Karpas-422 (cell line): Measurements from ENCODE around the gene GAGE12J. TPM values are rescaled to one million over a fixed set of nuclear protein-coding genes. Genes with fewer than 3 reads are reported as not detected.
"Not testable (repeated sequence)": the region's sequence is repeated elsewhere in the genome, so short reads cannot be mapped to it uniquely, and the experiment has no call there.

Experiments
- DNase-seq: peaks from one replicate; pipeline ENCODE4 v3.0.0-alpha.2; 2015
- H2AFZ ChIP-seq: fragments of 200-600 bp; sonication (generic); 2 replicates; pipeline ENCODE4 v1.6.1; 2014; ENCODE audit warnings: antibody characterized with exemption, low read length, mixed read lengths
- H3K27ac ChIP-seq: fragments of 200-600 bp; sonication (generic); 2 replicates; pipeline ENCODE4 v1.5.1; 2014; ENCODE audit warnings: mild to moderate bottlenecking, low read length, moderate library complexity
- H3K27me3 ChIP-seq: fragments of 200-600 bp; sonication (generic); 2 replicates; pipeline ENCODE4 v1.6.1; 2014; ENCODE audit warnings: low read length, mixed read lengths
- H3K36me3 ChIP-seq: fragments of 200-600 bp; sonication (generic); 2 replicates; pipeline ENCODE4 v1.6.1; 2014; ENCODE audit warnings: low read length, mixed read lengths; ENCODE audit not compliant: insufficient read depth
- H3K4me1 ChIP-seq: fragments of 200-600 bp; sonication (generic); 2 replicates; pipeline ENCODE4 v1.6.1; 2014; ENCODE audit warnings: mild to moderate bottlenecking, low read length, mixed read lengths
- H3K4me2 ChIP-seq: fragments of 200-600 bp; sonication (generic); 2 replicates; pipeline ENCODE4 v1.6.1; 2014; ENCODE audit warnings: low read length, low read depth, mild to moderate bottlenecking; ENCODE audit not compliant: poor library complexity, severe bottlenecking
- H3K4me3 ChIP-seq: fragments of 200-600 bp; sonication (generic); 2 replicates; pipeline ENCODE4 v1.5.1; 2014; ENCODE audit warnings: mild to moderate bottlenecking, antibody characterized with exemption, low read length, mixed read lengths
- H3K79me2 ChIP-seq: fragments of 200-600 bp; sonication (generic); 2 replicates; pipeline ENCODE4 v1.6.1; 2014; ENCODE audit warnings: mild to moderate bottlenecking, low read length, mixed read lengths
- H3K9ac ChIP-seq: fragments of 200-600 bp; sonication (generic); 2 replicates; pipeline ENCODE4 v1.6.0; 2014; ENCODE audit warnings: low read length
- H3K9me2 ChIP-seq: fragments of 200-600 bp; sonication (generic), shearing (Covaris generic); replicated peaks from 2 replicates; pipeline ENCODE4 v1.6.0; 2014; ENCODE audit warnings: mild to moderate bottlenecking, low read length, moderate library complexity; ENCODE audit not compliant: insufficient read depth
- H3K9me3 ChIP-seq: fragments of 300-700, 200-600 bp; sonication (generic); 2 replicates; pipeline ENCODE4 v1.6.1; 2014; ENCODE audit warnings: low read length, mixed read lengths
- H4K20me1 ChIP-seq: fragments of 200-600 bp; sonication (generic); 2 replicates; pipeline ENCODE4 v1.6.1; 2014; ENCODE audit warnings: mild to moderate bottlenecking, antibody characterized with exemption, low read length, low read depth; ENCODE audit not compliant: insufficient read depth
- total RNA-seq: library from RNA; depleted of rRNA; stranded (reverse); fragments of >200 nt; shearing (Covaris generic); gene quantifications from 2 replicates; pipeline ENCODE4 v1.2.3, GENCODE V29; 2014; ENCODE audit warnings: low replicate concordance; rRNA removed

Gene GAGE12J
- not detected in 2 replicates for total RNA-seq

- H3K4me2 ChIP-seq, DNase-seq, H3K9ac ChIP-seq, H3K9me2 ChIP-seq, H3K4me1 ChIP-seq, H3K4me3 ChIP-seq, H3K27me3 ChIP-seq, H3K79me2 ChIP-seq, H4K20me1 ChIP-seq, H3K9me3 ChIP-seq, H2AFZ ChIP-seq, H3K27ac ChIP-seq, H3K36me3 ChIP-seq: not testable (repeated sequence)
Measured at GRCh38 chrX:49321737-49322136, at the start of gene GAGE12J. TSS of gene GAGE12J (plus strand) at chrX:49322037. CDS start at chrX:49323194, 1,157 bp downstream.

- Histone ChIP-seq H3K4me2 (no peak overlapping the region), H3K4me3 (no peak overlapping the region), H3K4me1 (peaks cover 22% of the 10 kb centered on the region), H3K9ac (no peak overlapping the region), H3K27me3 (no peaks in the 10 kb centered on the region), H4K20me1 (no peaks in the 10 kb centered on the region), H3K9me2 (no peaks in the 10 kb centered on the region), H3K79me2 (no peaks in the 10 kb centered on the region), H3K36me3 (no peaks in the 10 kb centered on the region), H3K27ac (no peak overlapping the region), H3K9me3 (no peaks in the 10 kb centered on the region), H2AFZ (no peak overlapping the region)
- no peak for DNase-seq
Measured at GRCh38 chrX:49272421-49272820, 49.4 kb upstream of the GAGE12J start.

GRCh38 chrX:49273181-49273727, 48.6 kb upstream of the GAGE12J start:
- no peak overlapping the region for H3K4me3 ChIP-seq
- no peaks in the 10 kb centered on the region for H3K79me2 ChIP-seq
- H3K27ac ChIP-seq: no peak overlapping the region
- no peak overlapping the region for H3K9ac ChIP-seq
- H3K27me3 ChIP-seq: no peaks in the 10 kb centered on the region
- H3K36me3 ChIP-seq: no peaks in the 10 kb centered on the region
- no peaks in the 10 kb centered on the region for H3K9me2 ChIP-seq
- H4K20me1 ChIP-seq: no peaks in the 10 kb centered on the region
- H3K4me1 ChIP-seq: peaks cover 19% of the 10 kb centered on the region
- no peak overlapping the region for H3K4me2 ChIP-seq
- no peaks in the 10 kb centered on the region for H3K9me3 ChIP-seq
- H2AFZ ChIP-seq: no peak overlapping the region
- no peak for DNase-seq

- Histone ChIP-seq H3K4me1 (peaks cover 4% of the 10 kb centered on the region; the same call in 1 of the 2 replicates), H3K79me2 (no peaks in the 10 kb centered on the region), H3K9ac (no peak overlapping the region), H2AFZ (no peak overlapping the region), H3K27ac (no peak overlapping the region), H3K9me3 (no peaks in the 10 kb centered on the region), H4K20me1 (no peaks in the 10 kb centered on the region), H3K4me2 (no peak overlapping the region), H3K27me3 (no peaks in the 10 kb centered on the region), H3K4me3 (no peak overlapping the region), H3K36me3 (no peaks in the 10 kb centered on the region), H3K9me2 (no peaks in the 10 kb centered on the region)
- no peak for DNase-seq
Measured at GRCh38 chrX:49276207-49276606, 45.6 kb upstream of the GAGE12J start.

- no peak overlapping the region for H3K9ac ChIP-seq
- H3K4me3 ChIP-seq: no peak overlapping the region
- no peak overlapping the region for H3K4me2 ChIP-seq
- DNase-seq: peak; percentile 34
- H3K79me2 ChIP-seq: no peaks in the 10 kb centered on the region
- no peaks in the 10 kb centered on the region for H3K27me3 ChIP-seq
- H3K4me1 ChIP-seq: no peaks in the 10 kb centered on the region
- H3K9me3 ChIP-seq: no peaks in the 10 kb centered on the region
- H2AFZ ChIP-seq: no peak overlapping the region
- no peaks in the 10 kb centered on the region for H3K36me3 ChIP-seq
- no peaks in the 10 kb centered on the region for H4K20me1 ChIP-seq
- H3K9me2 ChIP-seq: no peaks in the 10 kb centered on the region
- no peak overlapping the region for H3K27ac ChIP-seq
Measured at GRCh38 chrX:49276671-49277534, 44.9 kb upstream of the GAGE12J start.

GRCh38 chrX:49277535-49277830, 44.4 kb upstream of the GAGE12J start:
- H2AFZ ChIP-seq: no peak overlapping the region
- H3K9ac ChIP-seq: no peak overlapping the region
- H3K4me3 ChIP-seq: no peak overlapping the region
- no peaks in the 10 kb centered on the region for H3K4me1 ChIP-seq
- no peaks in the 10 kb centered on the region for H3K79me2 ChIP-seq
- no peaks in the 10 kb centered on the region for H3K9me2 ChIP-seq
- H3K36me3 ChIP-seq: no peaks in the 10 kb centered on the region
- peak; percentile 37 for DNase-seq
- no peaks in the 10 kb centered on the region for H3K9me3 ChIP-seq
- no peaks in the 10 kb centered on the region for H3K27me3 ChIP-seq
- no peaks in the 10 kb centered on the region for H4K20me1 ChIP-seq
- H3K27ac ChIP-seq: no peak overlapping the region
- no peak overlapping the region for H3K4me2 ChIP-seq

GRCh38 chrX:49278081-49278480, 43.8 kb upstream of the GAGE12J start:
- no peaks in the 10 kb centered on the region for H4K20me1 ChIP-seq
- H3K36me3 ChIP-seq: no peaks in the 10 kb centered on the region
- H3K27ac ChIP-seq: no peak overlapping the region
- H3K4me3 ChIP-seq: no peak overlapping the region
- H3K9me3 ChIP-seq: no peaks in the 10 kb centered on the region
- H3K9ac ChIP-seq: no peak overlapping the region
- H3K4me1 ChIP-seq: no peaks in the 10 kb centered on the region
- no peaks in the 10 kb centered on the region for H3K9me2 ChIP-seq
- H3K79me2 ChIP-seq: no peaks in the 10 kb centered on the region
- H3K27me3 ChIP-seq: no peaks in the 10 kb centered on the region
- no peak overlapping the region for H2AFZ ChIP-seq
- DNase-seq: peak; percentile 9
- no peak overlapping the region for H3K4me2 ChIP-seq

- H3K27me3 ChIP-seq: no peaks in the 10 kb centered on the region
- no peaks in the 10 kb centered on the region for H4K20me1 ChIP-seq
- no peak for DNase-seq
- H3K27ac ChIP-seq: no peak overlapping the region
- no peaks in the 10 kb centered on the region for H3K79me2 ChIP-seq
- no peaks in the 10 kb centered on the region for H3K9me2 ChIP-seq
- no peak overlapping the region for H3K4me3 ChIP-seq
- no peaks in the 10 kb centered on the region for H3K36me3 ChIP-seq
- no peaks in the 10 kb centered on the region for H3K4me1 ChIP-seq
- no peak overlapping the region for H3K4me2 ChIP-seq
- H3K9ac ChIP-seq: no peak overlapping the region
- H3K9me3 ChIP-seq: no peaks in the 10 kb centered on the region
- H2AFZ ChIP-seq: no peak overlapping the region
Measured at GRCh38 chrX:49282647-49283011, 39.2 kb upstream of the GAGE12J start.
